Stimulated activated CD4-positive, alpha-beta T cell treated with anti-CD3 and anti-CD28 coated beads, Interleukin-2, amount 100 ng/mL, for 48 hours (primary cell): ENCODE results near the gene PPP1R1A.

Source experiments
- DNase-seq, 2 donors: peaks; one replicate each; pipeline ENCODE4 v3.0.0-alpha.2; 2020

The PPP1R1A gene, protein sequence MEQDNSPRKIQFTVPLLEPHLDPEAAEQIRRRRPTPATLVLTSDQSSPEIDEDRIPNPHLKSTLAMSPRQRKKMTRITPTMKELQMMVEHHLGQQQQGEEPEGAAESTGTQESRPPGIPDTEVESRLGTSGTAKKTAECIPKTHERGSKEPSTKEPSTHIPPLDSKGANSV

DNA sequence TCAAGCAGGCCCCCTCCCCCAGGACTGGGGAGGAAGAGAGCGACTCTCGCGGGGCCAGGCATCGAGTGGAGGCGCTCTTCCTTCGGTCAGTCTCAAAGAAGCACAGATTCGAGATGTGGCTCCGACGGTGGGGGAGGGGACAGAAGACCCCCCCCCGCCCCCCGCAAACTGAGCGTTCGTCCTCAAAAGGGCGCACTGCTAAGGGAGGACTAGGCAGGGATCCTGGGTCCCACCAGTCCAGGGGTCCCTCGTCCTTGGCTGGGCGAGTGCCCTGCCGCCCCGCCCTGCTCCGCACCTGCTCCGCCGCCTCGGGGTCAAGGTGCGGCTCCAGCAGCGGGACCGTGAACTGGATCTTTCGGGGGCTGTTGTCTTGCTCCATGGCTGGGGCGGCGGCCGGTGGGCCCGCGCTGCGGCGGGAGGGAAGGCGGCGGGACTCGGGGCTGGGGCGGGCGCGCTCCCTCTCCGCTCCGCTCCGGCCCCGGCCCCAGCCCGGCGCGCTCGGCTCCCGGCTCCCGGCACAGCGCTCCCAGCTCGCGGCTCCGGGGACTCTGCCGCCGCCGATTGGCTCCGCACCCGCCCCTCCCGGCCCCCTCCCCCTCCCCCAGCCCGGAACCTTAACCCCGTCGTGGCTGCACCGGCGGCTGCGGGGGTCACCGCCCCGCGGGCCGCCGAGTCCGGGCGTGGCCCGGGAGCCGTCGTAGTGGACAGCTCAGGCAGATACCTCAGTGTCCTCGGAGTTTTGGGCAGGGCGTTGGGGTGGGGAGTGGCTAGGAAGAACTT lies at the start of gene PPP1R1A:
Gene PPP1R1A, minus strand, starts transcription at position 550 of the 780 bp plus-strand sequence. Its CDS starts 171 bp downstream, at position 379.
- DNase-seq = no peak

DNA sequence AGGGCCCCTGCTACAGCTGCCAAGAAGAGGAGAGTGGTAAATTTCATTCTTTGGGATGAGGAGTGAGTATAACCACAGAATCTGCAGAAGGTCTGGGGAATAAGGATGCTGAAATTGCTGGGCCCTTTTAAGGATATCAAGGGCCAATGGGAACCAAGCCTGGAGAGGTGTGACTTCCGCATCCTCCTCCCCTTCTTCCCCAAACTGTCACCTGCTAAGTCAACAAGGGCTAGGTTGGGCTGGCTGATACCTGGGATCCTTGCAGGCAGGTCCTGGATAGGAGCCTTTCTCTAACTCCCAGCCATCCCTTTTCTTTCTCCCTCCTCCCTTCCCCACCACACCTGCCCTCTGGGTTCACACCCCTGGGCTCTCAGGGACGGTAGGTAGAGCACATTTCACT lies 46.3 kb upstream of the PPP1R1A start, which contains the start of gene LACRT:
Gene LACRT, minus strand, starts transcription at position 101 of the 400 bp plus-strand sequence. Its CDS starts 54 bp downstream, at position 47.
- DNase-seq = no peak

DNA sequence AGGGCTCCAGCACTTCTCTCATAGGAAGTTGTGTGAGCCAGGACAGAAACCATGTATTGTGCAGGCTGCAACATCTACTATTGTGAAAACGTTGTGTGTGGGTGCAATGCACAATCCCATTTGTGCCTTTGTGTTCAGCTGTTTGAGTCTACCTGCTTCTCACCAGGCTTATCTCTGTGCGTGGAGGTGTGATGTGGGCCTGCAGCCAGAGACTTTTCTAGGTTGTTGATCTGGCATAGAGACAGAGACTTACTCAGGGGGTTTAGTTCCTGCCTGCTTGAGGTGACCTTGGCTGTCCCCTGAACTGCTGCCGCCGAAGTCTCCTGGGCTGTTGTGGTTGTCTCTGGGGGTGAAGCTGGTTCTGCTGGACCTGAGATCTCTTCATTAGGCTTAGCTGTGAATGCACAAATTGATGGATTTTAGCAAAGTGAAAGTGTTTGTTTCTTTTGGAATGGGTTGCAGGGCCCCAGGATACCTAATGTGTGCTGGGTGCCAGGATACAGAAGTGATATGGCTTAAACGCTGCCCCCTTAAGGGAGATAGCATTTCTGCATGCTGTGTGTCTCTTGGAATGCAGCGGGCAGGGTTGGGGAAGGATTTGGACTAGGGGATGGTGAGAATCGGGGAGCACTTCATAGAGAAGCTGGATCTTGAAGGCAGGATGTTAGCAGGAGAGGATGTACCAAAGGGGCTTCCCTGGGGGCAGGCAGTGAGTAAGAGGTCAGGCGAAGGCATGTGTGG lies 43.7 kb upstream of the PPP1R1A start:
- DNase-seq = no peak

DNA sequence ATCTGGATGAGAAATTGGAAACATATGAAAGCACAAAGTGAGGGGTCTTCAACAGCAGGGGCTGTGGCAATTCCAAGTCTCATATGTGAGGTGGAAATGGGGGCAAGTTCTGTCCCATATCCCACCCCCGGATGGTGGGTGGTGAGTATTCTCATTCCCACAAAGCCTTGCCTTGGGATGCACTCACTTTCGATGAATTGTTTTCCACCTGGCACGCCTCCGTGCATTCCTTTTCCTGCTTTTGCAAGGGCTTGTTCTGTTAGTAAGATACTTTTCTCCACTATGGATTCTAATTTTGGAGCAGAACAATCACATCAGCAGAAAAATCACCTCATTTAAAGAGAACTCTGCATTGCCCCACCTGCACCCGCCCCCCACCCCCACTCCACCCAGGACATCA lies 43.1 kb upstream of the PPP1R1A start:
- DNase-seq = no peak

DNA sequence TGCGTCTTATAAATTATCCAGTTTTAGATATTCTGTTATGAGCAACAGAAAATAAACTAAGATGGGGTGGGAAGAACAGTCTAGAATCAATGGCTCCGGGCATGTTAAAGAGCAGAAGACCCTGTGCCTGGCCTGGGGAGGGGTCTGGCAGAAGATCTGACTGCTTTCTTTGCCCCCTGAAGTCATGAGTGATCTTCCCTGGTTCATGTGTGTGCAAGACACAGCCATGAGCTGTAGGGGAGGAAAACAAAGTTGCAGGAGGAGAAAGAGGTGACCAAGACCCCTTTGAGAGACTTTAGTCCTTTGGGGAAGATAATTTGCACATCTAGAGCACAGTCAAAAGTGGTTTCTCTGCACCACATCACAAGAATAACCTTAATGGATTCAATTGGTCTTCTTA lies 41.5 kb upstream of the PPP1R1A start:
- no peak for DNase-seq

DNA sequence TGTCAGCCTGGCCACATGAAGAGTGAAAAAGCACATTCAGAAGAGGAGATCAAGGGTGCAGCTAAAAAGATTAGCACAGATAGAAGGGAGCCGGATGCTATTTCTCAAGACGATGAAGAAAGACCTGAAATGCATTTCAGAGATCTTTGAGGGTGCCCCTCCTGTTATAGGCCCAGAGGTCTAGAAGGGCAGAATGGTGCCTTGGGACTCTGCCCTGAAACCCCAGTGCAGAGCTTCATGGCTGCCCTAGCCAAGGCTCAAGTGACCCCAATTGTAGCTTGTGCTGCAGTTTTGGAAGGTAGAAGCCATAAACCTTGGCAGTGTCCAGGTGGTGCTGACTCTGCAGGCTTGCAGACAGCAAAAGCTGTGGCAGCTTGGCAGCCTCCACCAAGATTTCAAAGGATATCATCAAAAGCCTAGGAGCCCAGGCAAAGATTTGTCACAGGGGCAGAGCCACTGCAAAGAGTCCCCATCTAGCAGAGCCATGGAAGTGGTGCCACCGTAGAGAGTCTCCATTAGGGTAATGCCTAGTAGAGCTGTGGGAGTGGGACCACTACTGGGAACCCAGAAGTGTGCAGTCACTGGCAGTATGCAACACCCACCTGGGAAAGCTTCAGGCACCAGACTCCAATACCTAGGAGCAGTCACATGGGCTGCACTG lies 39.9 kb upstream of the PPP1R1A start:
- no peak for DNase-seq

DNA sequence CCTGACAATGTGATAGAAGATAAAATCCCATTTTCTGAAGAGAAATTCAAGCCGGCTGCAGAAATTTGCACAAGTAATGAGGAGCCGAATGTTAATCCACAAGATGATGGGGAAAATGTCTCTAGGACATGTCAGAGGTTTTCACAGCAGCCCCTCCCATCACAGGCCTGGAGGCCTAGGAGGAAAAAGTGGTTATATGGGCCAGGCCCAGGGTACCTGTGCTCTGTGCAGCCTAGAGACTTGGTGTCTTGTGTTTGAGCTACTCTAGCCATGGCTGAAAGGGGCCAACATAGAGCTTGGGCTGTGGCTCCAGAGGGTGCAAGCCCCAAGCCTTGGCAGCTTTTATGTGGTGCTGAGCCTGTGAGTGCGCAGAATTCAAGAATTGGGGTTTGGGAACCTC lies 38.8 kb upstream of the PPP1R1A start:
- no peak for DNase-seq

DNA sequence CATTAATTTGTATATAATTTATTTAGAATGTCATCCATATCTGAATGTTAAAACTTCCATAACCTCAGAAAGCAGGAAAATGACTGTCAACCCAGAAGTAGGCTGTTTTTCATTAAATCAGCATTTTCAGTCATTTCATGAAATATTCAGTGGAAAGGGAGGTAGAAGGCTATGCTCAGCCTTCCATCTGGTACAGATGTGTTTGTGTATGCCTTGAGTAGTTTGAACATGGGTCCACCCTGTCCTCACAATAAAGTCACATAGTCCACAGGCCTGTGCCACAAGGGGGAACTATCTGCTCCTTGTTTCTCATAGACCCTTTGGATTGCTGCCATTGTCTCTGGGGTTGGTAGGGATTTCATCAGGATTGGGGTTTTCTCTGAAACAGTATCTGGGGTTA lies 37.1 kb upstream of the PPP1R1A start:
- DNase-seq = no peak

DNA sequence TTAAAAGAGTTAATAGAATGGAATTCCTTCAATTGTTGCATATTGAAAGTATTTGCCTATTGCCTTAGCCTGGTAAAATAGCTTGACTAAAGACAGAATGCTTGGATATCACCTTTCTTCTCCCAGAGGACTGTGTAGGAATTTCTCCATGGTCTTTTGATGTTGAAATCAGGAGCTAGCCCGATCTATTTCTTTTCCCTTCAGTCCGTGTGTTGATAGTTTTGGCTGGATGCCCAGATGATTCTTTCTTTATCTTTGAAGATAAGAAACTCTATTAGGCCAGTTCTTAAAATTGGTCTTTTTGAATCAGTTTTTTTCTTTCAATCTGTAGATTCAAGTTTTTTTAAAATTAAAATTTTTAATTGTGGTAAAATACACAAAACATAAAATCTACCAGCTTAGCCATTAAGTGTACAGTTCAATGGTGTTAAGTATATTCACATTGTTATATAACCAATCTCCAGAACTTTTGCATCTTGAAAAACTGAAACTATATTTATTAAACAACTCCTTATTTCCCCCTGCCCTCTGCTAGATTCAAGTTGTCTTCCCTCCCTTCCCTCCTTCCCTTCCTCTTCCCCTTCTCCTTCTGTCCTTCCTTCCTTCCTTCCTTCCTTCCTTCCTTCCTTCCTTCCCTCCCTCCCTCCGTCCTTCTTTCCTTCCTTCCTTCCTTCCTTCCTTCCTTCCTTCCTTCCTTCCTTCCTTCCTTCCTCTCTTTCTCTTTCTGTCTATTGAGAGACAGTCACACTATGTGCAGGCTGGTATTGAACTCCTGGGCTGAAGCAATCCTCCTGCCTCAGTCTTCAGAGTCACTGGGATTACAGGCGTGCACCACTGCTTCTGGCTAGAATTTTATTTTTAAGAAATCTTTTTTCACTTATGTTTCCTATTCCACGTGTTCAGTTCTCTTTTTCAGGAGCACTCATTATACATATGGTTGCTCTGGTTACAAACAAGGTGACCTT lies 36.1 kb upstream of the PPP1R1A start:
- no peak for DNase-seq

DNA sequence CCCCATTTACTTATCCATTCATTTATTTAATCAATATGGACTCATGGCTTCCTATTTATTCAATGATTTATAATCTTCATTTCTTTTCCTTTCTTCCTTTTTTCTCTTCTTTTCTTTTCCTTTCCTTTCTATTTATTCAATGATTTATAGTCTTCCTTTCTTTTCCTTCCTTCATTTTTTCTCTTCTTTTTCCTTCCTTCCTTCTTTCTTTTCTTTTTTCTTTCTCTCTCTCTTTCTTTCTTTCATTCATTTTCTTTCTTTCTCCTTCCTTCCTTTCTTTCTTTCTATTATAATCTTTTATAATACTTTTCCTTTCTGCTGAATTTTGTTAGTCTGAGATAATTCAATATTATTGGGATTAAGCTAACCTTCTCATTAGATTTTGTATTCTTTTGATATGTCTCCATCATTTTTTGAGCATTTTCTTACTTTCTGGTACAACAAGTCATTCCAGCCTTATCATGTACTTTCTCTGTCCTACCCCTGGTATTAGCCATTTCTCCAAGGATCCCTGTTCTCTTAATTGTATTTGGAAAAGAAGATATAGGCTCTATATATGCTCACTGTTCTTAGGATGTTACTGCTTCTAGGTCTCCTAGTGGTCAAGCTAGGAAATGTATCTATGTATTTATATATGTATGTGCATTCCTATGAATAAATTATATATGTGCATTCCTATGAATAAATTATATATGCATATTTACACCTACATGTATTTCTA lies 34.2 kb upstream of the PPP1R1A start:
- no peak for DNase-seq

DNA sequence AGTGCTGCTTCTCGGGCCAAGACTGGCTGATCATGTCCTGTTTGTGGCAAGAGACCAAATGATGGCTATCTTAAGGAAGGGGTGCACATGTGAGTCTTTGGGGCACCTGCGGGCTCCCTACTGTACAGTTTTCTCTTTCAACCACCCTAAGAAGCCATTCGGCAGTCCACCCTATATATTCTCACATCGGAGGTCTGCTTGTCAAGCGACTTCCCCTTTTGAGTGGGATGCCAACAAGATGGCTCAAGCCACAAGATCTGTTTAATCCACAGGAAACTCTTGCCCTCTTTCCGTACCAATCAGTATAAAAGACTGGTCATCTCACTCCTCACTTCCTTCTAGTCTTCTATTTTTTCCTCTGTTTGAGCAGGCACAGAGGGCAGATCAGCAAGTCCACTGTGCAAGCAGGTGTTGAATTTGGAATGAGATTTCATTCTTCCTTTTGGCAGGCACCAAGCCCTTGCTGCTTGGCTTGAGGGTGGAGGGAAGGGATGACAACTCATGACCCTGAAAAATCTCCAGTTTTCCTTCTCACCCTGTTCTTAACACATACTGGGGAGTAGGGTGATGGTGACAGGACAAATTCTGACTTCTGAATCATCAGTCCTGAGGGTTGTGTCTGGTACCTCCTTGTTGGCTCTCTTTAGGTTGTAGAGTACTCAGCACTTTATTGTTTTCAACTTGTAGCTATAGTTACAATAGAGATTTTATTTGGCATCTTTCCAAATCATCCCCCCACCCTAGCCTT lies 28.6 kb upstream of the PPP1R1A start:
- DNase-seq = no peak

DNA sequence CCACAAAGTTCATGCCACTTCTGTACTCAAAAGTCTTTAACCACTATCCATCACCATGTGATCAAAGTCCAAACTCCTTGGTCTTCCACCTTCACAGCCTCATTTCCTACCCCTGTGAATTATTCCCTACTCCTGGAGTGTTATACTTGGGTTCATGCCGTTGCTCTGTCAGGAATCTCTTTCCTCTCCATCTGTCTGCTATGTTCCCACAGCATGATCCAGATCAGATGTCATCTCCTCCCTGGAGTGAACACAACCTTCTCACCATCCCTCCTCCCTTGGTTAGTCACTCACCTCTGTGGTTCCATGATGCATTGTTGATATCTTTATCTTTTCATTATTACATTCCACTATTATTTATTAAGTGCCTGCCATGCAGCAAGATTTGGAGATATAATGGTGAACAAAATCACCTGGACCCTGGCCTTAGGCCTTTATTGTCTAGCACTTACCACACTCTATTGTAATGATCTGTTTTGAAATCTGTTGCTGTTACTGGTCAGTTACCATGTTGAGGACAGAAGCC lies 23.8 kb upstream of the PPP1R1A start:
- no peak for DNase-seq

DNA sequence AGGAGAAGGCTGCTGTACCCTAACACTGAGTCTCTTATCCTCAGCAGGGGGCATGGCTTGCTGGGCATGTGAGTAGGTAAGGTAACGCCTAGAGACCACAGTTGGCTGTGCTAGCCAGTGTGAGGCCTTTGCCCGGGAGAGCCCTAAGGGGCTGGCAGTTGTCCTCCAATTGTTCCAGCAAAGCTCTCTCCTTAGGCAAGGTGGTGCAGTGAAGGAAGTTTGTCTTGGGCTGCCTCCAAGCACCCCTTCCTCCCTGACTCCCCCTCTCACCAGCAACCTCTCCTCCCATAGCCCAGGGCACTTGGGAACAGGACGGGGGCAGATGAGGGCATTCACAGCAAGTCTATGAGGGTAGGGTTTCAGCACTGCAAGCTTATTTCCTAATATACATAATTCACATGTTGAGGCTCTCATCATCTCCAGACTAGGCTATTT lies 23.3 kb upstream of the PPP1R1A start:
- DNase-seq = no peak

DNA sequence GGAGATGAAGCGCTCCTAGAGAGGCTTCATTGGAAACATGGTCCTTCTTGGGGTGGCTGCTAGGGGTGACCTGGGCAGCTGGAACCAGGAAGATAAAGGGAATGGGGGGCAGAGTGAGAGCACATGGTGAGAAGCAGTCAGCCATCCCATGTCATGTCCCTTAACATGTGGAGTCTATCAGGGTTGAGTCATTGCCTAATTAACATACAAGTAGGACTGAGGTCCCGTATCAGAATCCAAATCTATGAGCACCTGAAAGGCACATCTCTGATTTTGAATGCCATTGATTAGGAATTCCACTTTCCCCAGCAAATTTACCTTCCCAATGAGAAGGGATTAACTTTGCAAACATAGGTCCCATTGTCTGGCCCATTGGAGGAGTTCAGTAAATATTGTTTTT lies 20.3 kb upstream of the PPP1R1A start:
- DNase-seq = no peak

DNA sequence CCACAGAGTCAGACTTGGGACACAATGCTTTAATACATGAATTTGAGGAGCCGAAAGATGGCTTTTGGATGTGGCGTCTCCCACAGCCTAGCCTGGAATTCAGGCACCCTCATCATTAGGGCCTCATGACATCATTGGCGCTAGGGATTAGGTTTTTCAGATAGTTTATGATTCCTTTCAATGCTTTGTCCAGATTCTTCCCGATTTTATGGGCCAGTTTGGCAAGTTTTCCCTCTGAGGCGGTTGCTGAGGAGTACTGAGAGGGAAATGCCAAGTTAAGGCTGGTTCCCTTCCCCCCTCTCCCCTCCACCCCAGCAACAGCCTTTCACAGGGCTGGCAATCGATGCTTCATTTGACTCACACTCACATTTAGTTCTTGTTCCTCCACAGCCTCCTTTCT lies 19.7 kb upstream of the PPP1R1A start:
- no peak for DNase-seq

DNA sequence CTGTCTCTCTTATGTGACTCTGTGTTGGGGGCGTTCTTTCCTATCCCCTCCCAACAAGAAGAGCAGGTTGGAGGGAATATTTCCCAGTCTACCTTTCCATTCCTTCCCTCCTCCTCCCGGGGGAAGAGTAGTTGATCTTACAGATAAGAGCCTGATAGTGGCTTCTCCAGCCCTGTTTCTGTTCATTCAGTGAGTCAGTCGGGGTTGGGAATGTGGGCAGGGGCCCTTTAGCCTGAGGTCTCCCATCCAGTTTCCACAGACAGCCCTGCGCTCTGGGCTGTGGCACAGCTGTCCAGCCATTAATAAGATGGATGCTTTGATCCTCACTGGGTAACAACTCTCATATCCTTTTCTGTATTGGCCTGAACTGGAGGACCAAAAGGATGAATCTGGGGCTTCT lies 18.1 kb upstream of the PPP1R1A start:
- DNase-seq = no peak

DNA sequence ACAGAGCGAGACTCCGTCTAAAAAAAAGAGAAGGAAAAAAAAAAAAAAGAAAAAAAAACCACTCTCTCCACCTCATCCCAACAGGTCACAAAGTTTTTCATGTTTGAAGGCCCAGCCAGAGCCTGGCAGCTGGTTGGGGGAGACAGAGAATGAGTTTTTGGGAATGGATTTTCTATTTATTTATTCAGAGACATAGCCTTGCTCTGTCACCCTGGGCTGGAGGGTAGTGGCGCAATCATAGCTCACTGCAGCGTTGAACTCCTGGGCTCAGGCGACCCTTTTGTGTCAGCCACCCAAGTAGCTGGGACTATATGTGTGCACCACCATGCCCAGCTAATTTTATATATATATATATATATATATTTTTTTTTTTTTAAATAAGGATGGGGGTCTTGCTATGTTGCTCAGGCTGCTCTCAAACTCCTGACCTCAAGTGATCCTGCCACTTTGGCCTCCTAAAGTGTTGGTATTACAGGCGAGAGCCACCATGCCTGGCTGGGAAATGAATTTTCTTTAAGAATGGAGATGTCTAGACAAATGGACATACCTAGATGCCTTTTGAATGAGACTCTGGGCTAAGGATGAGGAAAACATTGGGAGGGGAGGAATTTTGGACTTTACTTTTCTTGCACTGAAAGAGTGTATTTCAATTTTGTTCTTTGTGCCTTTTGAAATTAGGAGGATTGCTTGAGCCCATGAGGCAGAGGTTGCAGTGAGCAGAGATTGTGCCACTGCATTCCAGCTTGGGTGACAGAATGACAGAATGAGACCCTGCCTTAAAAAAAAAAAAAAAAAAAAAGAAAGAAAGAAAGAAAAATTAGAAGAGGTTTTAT lies 16.9 kb upstream of the PPP1R1A start:
- DNase-seq = no peak

DNA sequence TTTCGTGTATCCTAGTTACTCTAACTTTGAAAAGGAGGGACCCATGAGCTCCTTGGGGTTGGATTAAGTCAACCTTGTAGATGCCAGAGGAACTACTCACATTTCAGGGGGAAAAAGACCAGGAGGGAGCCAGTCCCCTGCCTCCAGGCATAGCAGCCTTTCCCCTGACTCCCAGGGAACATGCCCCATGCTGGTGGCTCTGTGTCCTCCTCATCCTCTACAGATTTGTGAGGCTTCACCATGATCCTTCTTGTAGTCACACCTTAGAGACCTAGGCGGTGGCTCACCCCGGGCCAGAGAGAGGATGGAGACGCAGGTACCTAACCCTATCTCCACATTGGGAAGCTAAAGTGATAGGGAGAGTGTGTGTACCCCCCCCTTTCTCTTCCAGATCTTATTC lies 16.0 kb upstream of the PPP1R1A start:
- DNase-seq = no peak

DNA sequence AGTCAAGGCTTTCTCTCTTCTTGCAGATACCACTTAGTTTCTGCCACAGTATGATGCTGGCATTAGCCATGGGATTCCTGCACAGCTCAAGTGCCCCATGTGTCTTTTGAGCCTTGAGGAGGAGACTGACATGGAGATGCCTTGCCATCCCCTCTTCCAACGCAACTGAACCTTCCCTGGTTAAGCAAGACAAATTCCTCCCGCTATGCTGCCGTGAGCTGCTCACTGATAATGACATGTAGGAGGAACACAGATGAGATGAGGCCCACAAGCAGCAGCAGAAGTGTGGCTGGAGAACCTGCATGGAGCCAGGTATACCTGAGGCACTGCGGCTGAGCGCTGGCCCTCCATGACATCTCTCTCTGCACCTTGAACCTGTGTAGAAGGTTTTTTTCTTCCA lies 15.4 kb upstream of the PPP1R1A start:
- no peak for DNase-seq
